Mesothelial cell of epicardium (in vitro differentiated cells): ENCODE results near the gene STAC2. TPM values are rescaled to one million over a fixed set of nuclear protein-coding genes. Genes with fewer than 3 reads are reported as not detected.

Experiments used
- DNase-seq, 2 experiments: peaks; one replicate each; pipeline ENCODE4 v3.0.0; 2021; ENCODE audit warnings: low spot score in 2 of 2; ENCODE audit not compliant: unreplicated experiment in 2 of 2
- H3K27ac Mint-ChIP-seq: 2 replicates; pipeline ENCODE4 v1.8.0; 2021; ENCODE audit warnings: mixed read lengths
- H3K27me3 Mint-ChIP-seq: 2 replicates; pipeline ENCODE4 v1.8.0; 2021; ENCODE audit warnings: low read depth, mixed read lengths
- H3K36me3 Mint-ChIP-seq: 2 replicates; pipeline ENCODE4 v1.8.0; 2021; ENCODE audit warnings: mixed read lengths
- H3K4me1 Mint-ChIP-seq: 2 replicates; pipeline ENCODE4 v1.8.0; 2021; ENCODE audit warnings: mixed read lengths
- H3K4me3 Mint-ChIP-seq: 2 replicates; pipeline ENCODE4 v1.8.0; 2021; ENCODE audit warnings: mild to moderate bottlenecking, moderate library complexity, mixed read lengths
- H3K9me3 Mint-ChIP-seq: 2 replicates; pipeline ENCODE4 v1.8.0; 2021; ENCODE audit warnings: mixed read lengths
- total RNA-seq: library from RNA; stranded (reverse); gene quantifications from 3 replicates; pipeline ENCODE4 v1.2.1, GENCODE V29; 2021
- TF ChIP-seq, protein P1 (sequence below): fragments of 200-600 bp; sonication (generic); IDR thresholded peaks from one replicate; pipeline ENCODE4 v1.5.0; 2021; ENCODE audit warnings: antibody characterized with exemption; ENCODE audit not compliant: unreplicated experiment

Gene STAC2
- total RNA-seq, 1 donor from 2014 or later: 0.63 TPM

DNA sequence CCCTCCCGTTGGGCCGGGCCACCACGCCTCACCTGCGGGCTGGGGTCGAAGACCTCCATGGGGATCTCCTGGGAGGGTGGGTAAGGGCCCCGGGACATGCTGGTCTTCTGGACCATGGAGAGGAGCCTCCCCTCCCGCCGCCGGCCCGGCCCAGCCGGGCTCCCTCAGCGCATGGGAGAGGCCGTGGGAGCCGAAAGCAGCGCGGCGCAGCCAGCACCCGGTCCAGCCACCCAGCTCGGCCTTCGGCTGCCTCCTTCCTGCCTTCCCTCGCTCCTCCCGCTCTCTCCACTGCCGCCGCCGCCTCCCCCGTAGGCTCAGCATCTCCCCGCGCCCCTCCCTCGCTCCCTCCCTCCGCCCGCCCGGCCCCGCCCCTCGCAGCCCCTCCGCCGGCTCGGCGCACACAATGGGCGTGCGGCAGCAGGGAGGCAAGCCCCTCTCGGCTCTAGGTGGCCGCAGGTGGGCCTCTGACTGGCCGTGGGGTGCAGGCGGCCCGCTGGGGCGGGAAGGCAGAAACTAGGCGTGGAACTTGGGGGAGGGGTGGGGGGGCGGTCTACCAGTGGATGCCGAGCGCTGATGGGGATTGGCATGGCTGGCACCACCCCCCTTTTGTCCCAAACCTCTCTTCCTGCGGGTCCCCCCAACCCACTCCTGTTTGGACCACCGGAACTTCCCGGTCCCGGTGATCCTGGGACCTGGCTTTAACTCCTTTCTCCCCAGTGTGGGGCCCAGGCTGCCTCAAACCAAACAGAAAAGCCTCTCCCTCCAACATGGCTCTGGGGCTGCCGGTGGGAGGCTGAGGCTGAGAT is 28.2 kb downstream of the STAC2 start, which contains the start of gene CACNB1:
Gene CACNB1 (minus strand): TSS at position 290 of the 806 bp plus-strand sequence. CDS start 174 bp downstream, at position 116.
- H3K27me3 Mint-ChIP-seq: no peaks in the 10 kb centered on the region
- peak; percentile 80 to 84 for DNase-seq
- peaks cover 42% of the 10 kb centered on the region for H3K4me1 Mint-ChIP-seq
- TF ChIP-seq, protein P1, sequence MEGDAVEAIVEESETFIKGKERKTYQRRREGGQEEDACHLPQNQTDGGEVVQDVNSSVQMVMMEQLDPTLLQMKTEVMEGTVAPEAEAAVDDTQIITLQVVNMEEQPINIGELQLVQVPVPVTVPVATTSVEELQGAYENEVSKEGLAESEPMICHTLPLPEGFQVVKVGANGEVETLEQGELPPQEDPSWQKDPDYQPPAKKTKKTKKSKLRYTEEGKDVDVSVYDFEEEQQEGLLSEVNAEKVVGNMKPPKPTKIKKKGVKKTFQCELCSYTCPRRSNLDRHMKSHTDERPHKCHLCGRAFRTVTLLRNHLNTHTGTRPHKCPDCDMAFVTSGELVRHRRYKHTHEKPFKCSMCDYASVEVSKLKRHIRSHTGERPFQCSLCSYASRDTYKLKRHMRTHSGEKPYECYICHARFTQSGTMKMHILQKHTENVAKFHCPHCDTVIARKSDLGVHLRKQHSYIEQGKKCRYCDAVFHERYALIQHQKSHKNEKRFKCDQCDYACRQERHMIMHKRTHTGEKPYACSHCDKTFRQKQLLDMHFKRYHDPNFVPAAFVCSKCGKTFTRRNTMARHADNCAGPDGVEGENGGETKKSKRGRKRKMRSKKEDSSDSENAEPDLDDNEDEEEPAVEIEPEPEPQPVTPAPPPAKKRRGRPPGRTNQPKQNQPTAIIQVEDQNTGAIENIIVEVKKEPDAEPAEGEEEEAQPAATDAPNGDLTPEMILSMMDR: no peak
- H3K36me3 Mint-ChIP-seq: peaks cover 6% of the 10 kb centered on the region
- peak within 1 kb of the TSS; percentile 95 for H3K4me3 Mint-ChIP-seq
- H3K9me3 Mint-ChIP-seq: no peaks in the 10 kb centered on the region
- peak within 1 kb of the TSS; percentile 59 for H3K27ac Mint-ChIP-seq

- Mint-ChIP-seq H3K27me3 (no peaks in the 10 kb centered on the region), H3K9me3 (no peaks in the 10 kb centered on the region)
- DNase-seq: no peak
These were observed 28.9 kb downstream of the STAC2 start for GRCh38 chr17:39196808-39197291.

DNA sequence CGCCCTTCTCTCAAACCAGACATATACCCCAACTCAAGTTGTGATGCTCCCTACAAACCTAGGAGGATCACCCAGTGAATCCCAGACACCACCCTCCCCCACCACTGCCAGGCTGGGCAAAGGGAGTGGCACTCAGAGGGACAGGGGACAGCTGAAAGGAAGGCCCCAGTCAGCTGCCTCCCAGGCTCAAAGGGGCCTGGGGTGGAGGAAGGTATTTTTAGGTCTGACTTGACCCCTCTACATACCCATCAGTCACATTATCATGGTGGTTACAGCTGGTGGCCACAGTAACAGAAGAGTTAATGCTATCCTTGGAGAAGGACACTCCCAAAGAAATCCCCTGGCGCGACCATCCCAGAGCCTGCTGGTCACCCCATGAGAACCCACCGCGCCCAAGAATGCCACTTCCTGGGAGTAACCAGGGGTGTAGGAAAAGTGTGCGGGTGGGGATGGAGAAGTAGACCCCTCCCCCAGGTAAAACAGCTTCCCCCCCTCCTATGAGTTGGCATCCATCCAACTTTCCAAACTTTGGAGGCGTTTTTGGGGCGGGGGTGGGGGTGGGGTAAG is 29.4 kb downstream of the STAC2 start:
- H3K4me3 Mint-ChIP-seq: peak overlapping the region; percentile 95
- TF ChIP-seq, protein P1: no peak
- peaks cover 34% of the 10 kb centered on the region for H3K4me1 Mint-ChIP-seq
- DNase-seq: no peak
- H3K27ac Mint-ChIP-seq: no peak overlapping the region
- H3K36me3 Mint-ChIP-seq: peaks cover 5% of the 10 kb centered on the region
- H3K9me3 Mint-ChIP-seq: no peaks in the 10 kb centered on the region
- H3K27me3 Mint-ChIP-seq: no peaks in the 10 kb centered on the region

More at GRCh38 chr17:39196808-39197291, 28.9 kb downstream of the STAC2 start:
- H3K4me3 Mint-ChIP-seq: peak overlapping the region; percentile 95
- H3K4me1 Mint-ChIP-seq: peaks cover 38% of the 10 kb centered on the region
- TF ChIP-seq, protein P1: no peak
- H3K36me3 Mint-ChIP-seq: peaks cover 5% of the 10 kb centered on the region
- H3K27ac Mint-ChIP-seq: no peak overlapping the region

DNA sequence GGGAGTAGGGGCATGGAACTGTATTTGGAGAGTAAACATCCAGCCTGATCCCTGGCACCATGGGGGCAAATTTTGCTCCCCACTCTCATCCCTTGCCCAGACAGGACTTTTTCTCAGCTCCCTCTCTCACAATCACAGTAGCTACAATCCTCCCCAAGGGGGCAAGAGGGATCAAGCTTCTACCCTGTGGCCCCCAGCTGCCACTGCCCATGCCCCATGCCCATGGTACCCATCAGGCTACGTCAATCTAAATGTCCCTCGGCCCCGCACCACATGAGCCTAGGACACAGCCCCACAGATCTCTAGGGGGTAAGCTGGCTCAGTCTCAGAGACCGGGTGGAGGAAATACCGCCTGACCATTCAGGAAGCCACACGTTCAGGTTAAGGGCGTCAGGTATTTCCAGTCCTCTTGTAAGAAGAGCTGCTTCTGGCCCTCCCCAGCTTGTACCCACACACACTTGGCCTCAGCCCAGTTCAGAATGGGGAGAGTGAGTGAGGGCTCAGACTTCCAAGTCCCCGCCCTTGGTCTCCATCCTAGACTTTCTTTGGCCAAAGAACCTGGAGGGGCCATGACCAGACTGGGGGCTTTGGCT is 30.1 kb downstream of the STAC2 start:
- H3K4me3 Mint-ChIP-seq: peak overlapping the region; percentile 95
- H3K9me3 Mint-ChIP-seq: no peaks in the 10 kb centered on the region
- TF ChIP-seq, protein P1: no peak
- peaks cover 27% of the 10 kb centered on the region for H3K4me1 Mint-ChIP-seq
- H3K27ac Mint-ChIP-seq: peak overlapping the region; percentile 39
- DNase-seq: no peak
- peaks cover 5% of the 10 kb centered on the region for H3K36me3 Mint-ChIP-seq
- H3K27me3 Mint-ChIP-seq: no peaks in the 10 kb centered on the region

GRCh38 chr17:39194985-39195524 is 30.7 kb downstream of the STAC2 start:
- TF ChIP-seq, protein P1: no peak
- DNase-seq: no peak
- H3K36me3 Mint-ChIP-seq: peaks cover 5% of the 10 kb centered on the region
- peak overlapping the region; percentile 95 for H3K4me3 Mint-ChIP-seq
- no peaks in the 10 kb centered on the region for H3K9me3 Mint-ChIP-seq
- H3K27me3 Mint-ChIP-seq: no peaks in the 10 kb centered on the region
- no peak overlapping the region for H3K27ac Mint-ChIP-seq
- peaks cover 24% of the 10 kb centered on the region for H3K4me1 Mint-ChIP-seq
